Liver (tissue), 9 donors: ENCODE data around the gene LRP11. TPM values are rescaled to one million over a fixed set of nuclear protein-coding genes. Genes with fewer than 3 reads are reported as not detected.

Source experiments
- DNase-seq: peaks from one replicate; pipeline ENCODE4 v3.0.0-alpha.2; 2017; ENCODE audit warnings: low spot score
- H3K27ac ChIP-seq, 2 donors: one replicate each; pipeline ENCODE4 v1.7.0; 2013; ENCODE audit warnings: inconsistent platforms in 2 of 2, low read length in 2 of 2, control low read depth in 1 of 2, low read depth in 1 of 2, mild to moderate bottlenecking in 1 of 2
- H3K27me3 ChIP-seq, 4 donors: one replicate each; pipeline versions ENCODE4 v1.6.1 to v1.7.0; 2013; ENCODE audit warnings: low read length in 3 of 4, inconsistent platforms in 1 of 4, mild to moderate bottlenecking in 1 of 4, moderate library complexity in 1 of 4; ENCODE audit not compliant: control insufficient read depth in 4 of 4, insufficient read depth in 4 of 4
- H3K36me3 ChIP-seq, 4 donors: one replicate each; pipeline versions ENCODE4 v1.6.1 to v1.7.0; 2013; ENCODE audit warnings: low read length in 3 of 4, mild to moderate bottlenecking in 3 of 4, low read depth in 1 of 4, moderate library complexity in 1 of 4; ENCODE audit not compliant: control insufficient read depth in 4 of 4, insufficient read depth in 3 of 4
- H3K4me1 ChIP-seq, 4 donors: one replicate each; pipeline versions ENCODE4 v1.6.1 to v1.7.0; 2013; ENCODE audit warnings: low read length in 3 of 4, mild to moderate bottlenecking in 3 of 4, moderate library complexity in 1 of 4; ENCODE audit not compliant: control insufficient read depth in 4 of 4, insufficient read depth in 4 of 4
- H3K4me3 ChIP-seq, 3 donors: one replicate each; pipeline versions ENCODE4 v1.6.1 to v1.7.0; 2013; ENCODE audit warnings: low read length in 3 of 3, control low read depth in 1 of 3, low read depth in 1 of 3, mild to moderate bottlenecking in 1 of 3
- H3K9ac ChIP-seq, 2 donors: one replicate each; pipeline ENCODE4 v1.7.0; 2013; ENCODE audit warnings: low read length in 2 of 2, mild to moderate bottlenecking in 2 of 2, moderate library complexity in 2 of 2, control low read depth in 1 of 2, low read depth in 1 of 2
- H3K9me3 ChIP-seq, 4 donors: one replicate each; pipeline versions ENCODE4 v1.6.1 to v1.7.0; 2013; ENCODE audit warnings: low read length in 3 of 4; ENCODE audit not compliant: control insufficient read depth in 4 of 4
- ATF3 ChIP-seq: IDR thresholded peaks from 2 replicates; pipeline ENCODE4 v1.6.1; 2016; ENCODE audit warnings: antibody characterized with exemption
- FOXA1 ChIP-seq: IDR thresholded peaks from 2 replicates; pipeline ENCODE4 v1.6.1; 2016; ENCODE audit warnings: antibody characterized with exemption
- FOXA2 ChIP-seq: IDR thresholded peaks from 2 replicates; pipeline ENCODE4 v1.6.1; 2016; ENCODE audit warnings: antibody characterized with exemption
- HNF4A ChIP-seq, 2 donors: conservative IDR thresholded peaks; 2 replicates each; pipeline ENCODE4 v1.6.1; 2016; ENCODE audit warnings: antibody characterized with exemption in 2 of 2, mild to moderate bottlenecking in 2 of 2
- HNF4G ChIP-seq: IDR thresholded peaks from 2 replicates; pipeline ENCODE4 v1.6.1; 2016; ENCODE audit warnings: antibody characterized with exemption
- MAX ChIP-seq: IDR thresholded peaks from 2 replicates; pipeline ENCODE4 v1.6.1; 2016; ENCODE audit warnings: antibody characterized with exemption
- REST ChIP-seq: IDR thresholded peaks from 2 replicates; pipeline ENCODE4 v1.6.1; 2016; ENCODE audit warnings: antibody characterized with exemption, mild to moderate bottlenecking
- RXRA ChIP-seq, 2 donors: IDR thresholded peaks; 2 replicates each; pipeline ENCODE4 v1.6.1; 2017 to 2018; ENCODE audit warnings: antibody characterized with exemption in 2 of 2, mild to moderate bottlenecking in 1 of 2
- SP1 ChIP-seq: IDR thresholded peaks from 2 replicates; pipeline ENCODE4 v1.6.1; 2018; ENCODE audit warnings: antibody characterized with exemption, mild to moderate bottlenecking
- TAF1 ChIP-seq: conservative IDR thresholded peaks from 2 replicates; pipeline ENCODE4 v1.6.1; 2016; ENCODE audit warnings: antibody characterized with exemption, mild to moderate bottlenecking
- ZBTB33 ChIP-seq: IDR thresholded peaks from 2 replicates; pipeline ENCODE4 v1.6.1; 2016; ENCODE audit warnings: antibody characterized with exemption
- WGBS: extraction: QIAGEN DNeasy Blood & Tissue Kit; methylation state at CpG from one replicate; pipeline ENCODE4 v1.1.7; 2013; 5-methylcytosine and 5-hydroxymethylcytosine counted together
- polyA plus RNA-seq, 2 donors: library from polyadenylated mRNA; stranded (reverse) in 1 of 2; unstranded in 1 of 2; fragments of 200-250 nt in 1 of 2; fragments of >200 nt in 1 of 2; fragmentation: Nextera tagmentation in 1 of 2; extraction: Ambion mirVana in 1 of 2; gene quantifications; one replicate each; pipeline versions ENCODE4 v1.2.1 to v1.2.3, GENCODE V29; 2013 to 2015
- total RNA-seq, 2 donors: library from RNA; depleted of rRNA; stranded (reverse); fragments of >200 nt; gene quantifications; one replicate each; pipeline ENCODE4 v1.2.3, GENCODE V29; 2014
- donor health status: healthy.
- donor health status: healthy.
- donor health status: healthy.
- donor health status: healthy.
- donor health status: healthy.

Gene LRP11
- total and polyA plus RNA-seq, 4 donors: 3.4 to 13.3 (median 6.0) TPM

GRCh38 chr6:149877659-149878058, 13.5 kb upstream of the LRP11 start:
- H3K9ac ChIP-seq: no peak overlapping the region
- no peak overlapping the region for H3K4me3 ChIP-seq
- no peaks in the 10 kb centered on the region for H3K36me3 ChIP-seq
- no peak overlapping the region for H3K27ac ChIP-seq
- no peaks in the 10 kb centered on the region for H3K4me1 ChIP-seq
- no peaks in the 10 kb centered on the region for H3K27me3 ChIP-seq
- H3K9me3 ChIP-seq: no peaks in the 10 kb centered on the region
- 89% methylated on average over 1 of the region's 1 CpG for WGBS
- TF ChIP-seq HNF4G (no peak), SP1 (no peak)
- no peak for DNase-seq

GRCh38 chr6:149876241-149876933, 12.2 kb upstream of the LRP11 start:
- H3K9ac ChIP-seq: no peak overlapping the region
- 90% methylated on average over 3 of the region's 3 CpGs for WGBS

More at GRCh38 chr6:149876241-149876933, 12.2 kb upstream of the LRP11 start:
- no peak for DNase-seq
- Histone ChIP-seq H3K27ac (no peak overlapping the region), H3K4me3 (no peak overlapping the region), H3K27me3 (no peaks in the 10 kb centered on the region), H3K4me1 (no peaks in the 10 kb centered on the region), H3K36me3 (no peaks in the 10 kb centered on the region), H3K9me3 (no peaks in the 10 kb centered on the region)
- TF ChIP-seq TAF1 (no peak), RXRA (IDR thresholded peaks at IDR 0.05) (no peak), ZBTB33 (no peak), HNF4A (conservative IDR thresholded peaks at IDR 0.05) (no peak), MAX (no peak), REST (no peak), ATF3 (no peak), FOXA1 (no peak), FOXA2 (no peak)
